Measurements from ENCODE around the gene MGAT2.

Gene MGAT2

DNA sequence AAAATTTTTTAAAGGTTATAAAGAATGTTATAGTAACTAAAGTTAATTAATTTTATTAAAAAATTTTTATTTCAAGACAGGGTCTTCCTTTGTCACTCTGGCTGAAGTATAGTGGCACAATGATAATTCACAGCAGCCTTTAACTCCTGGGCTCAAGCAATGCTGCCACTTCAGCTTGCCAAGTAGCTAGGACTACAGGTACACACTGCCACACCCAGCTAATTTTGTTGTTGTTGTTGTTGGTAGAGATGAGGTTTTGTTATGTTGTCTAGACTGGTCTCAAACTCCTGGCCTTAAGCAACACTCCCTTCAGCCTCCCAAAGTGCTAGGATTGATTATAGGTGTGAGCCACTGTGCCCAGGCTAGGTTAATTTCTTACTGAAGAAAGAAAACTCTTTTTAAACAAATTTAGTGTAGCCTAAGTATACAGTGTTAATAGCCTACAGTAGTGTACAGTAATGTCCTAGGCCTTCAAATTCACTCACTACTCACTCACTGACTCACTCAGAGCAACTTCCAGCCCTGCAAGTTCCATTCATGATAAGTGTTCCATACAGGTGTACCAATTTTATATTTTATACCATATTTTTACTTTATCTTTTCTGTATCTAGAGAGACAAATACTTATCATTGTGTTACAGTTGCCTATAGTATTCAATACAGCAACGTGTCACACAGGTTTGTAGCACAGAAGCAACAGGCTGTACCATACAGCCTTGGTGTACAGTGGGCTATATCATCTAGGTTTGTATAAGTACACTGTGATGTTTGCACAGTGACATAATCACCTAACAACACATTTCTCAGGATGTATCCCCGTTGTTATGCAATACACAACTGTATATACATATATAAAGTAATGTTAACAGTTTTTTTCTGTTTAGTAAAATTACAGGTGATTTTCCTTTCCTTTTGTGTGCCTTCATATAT is 39.2 kb downstream of the MGAT2 start:
- DNase-seq: no peak

DNA sequence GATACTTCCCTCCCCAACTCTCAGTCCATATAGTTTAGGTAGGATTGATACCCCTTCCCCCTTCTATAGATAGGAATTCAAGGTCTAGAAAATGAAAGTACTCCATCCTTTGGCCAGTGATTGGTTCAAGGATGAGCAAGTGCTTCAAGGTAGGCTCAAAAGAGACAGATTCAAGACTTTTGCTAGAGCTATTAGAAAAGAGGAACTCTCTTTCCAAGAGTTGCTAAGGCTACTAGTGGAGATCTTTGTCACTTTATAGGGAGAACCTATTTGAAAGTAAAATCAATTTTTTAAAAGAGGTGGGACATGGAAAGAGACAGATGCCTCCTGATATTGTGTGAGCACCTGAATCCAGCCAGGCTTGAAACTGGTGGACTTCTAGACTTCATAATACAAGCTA is 49.9 kb downstream of the MGAT2 start:
- no peak for DNase-seq
